GM23338 (cell line): ENCODE results near the gene FAM83B. TPM values are rescaled to one million over a fixed set of nuclear protein-coding genes. Genes with fewer than 3 reads are reported as not detected.

Experiments
- ATAC-seq: fragments of 200-7000 bp; cut with Tn5 transposase; 3 replicates; pipeline ENCODE4 v1.9.1; 2020
- DNase-seq: peaks from one replicate; pipeline ENCODE4 v3.0.0-alpha.2; 2015; ENCODE audit warnings: low spot score
- H2AFZ ChIP-seq: fragments of 200-600 bp; sonication (generic); 2 replicates; pipeline ENCODE4 v1.8.0; 2016; ENCODE audit warnings: antibody characterized with exemption, mild to moderate bottlenecking, moderate library complexity
- H3F3A ChIP-seq: fragments of 200-600 bp; sonication (generic); replicated peaks from 2 replicates; pipeline ENCODE4 v1.8.0; 2017; ENCODE audit warnings: antibody characterized with exemption, mixed run types, low read depth
- H3K27ac ChIP-seq: fragments of 200-600 bp; sonication (generic); 2 replicates; pipeline ENCODE4 v1.6.1; 2016; ENCODE audit warnings: low read depth
- H3K27me3 ChIP-seq: fragments of 200-600 bp; sonication (generic); 2 replicates; pipeline ENCODE4 v1.8.0; 2016; ENCODE audit warnings: mild to moderate bottlenecking, mixed run types, moderate library complexity; ENCODE audit not compliant: insufficient read depth
- H3K36me3 ChIP-seq: fragments of 200-600 bp; sonication (generic); 2 replicates; pipeline ENCODE4 v1.8.0; 2016; ENCODE audit warnings: mild to moderate bottlenecking; ENCODE audit not compliant: insufficient read depth
- H3K4me1 ChIP-seq: fragments of 200-600 bp; sonication (generic); 2 replicates; pipeline ENCODE4 v1.8.0; 2016; ENCODE audit warnings: mild to moderate bottlenecking, moderate library complexity; ENCODE audit not compliant: insufficient read depth
- H3K4me2 ChIP-seq: fragments of 200-600 bp; sonication (generic); 2 replicates; pipeline ENCODE4 v1.7.1; 2017; ENCODE audit warnings: mixed run types
- H3K4me3 ChIP-seq: fragments of 200-600 bp; sonication (generic); 2 replicates; pipeline ENCODE4 v1.6.1; 2016; ENCODE audit warnings: mixed run types
- H3K79me2 ChIP-seq: fragments of 200-600 bp; sonication (generic); replicated peaks from 2 replicates; pipeline ENCODE4 v1.8.0; 2017; ENCODE audit warnings: mild to moderate bottlenecking; ENCODE audit not compliant: insufficient read depth
- H3K9me2 ChIP-seq: fragments of 200-600 bp; sonication (generic); 2 replicates; pipeline ENCODE4 v1.8.0; 2017; ENCODE audit not compliant: insufficient read depth
- H4K20me1 ChIP-seq: fragments of 200-600 bp; sonication (generic); replicated peaks from 2 replicates; pipeline ENCODE4 v1.8.0; 2017; ENCODE audit warnings: mild to moderate bottlenecking; ENCODE audit not compliant: insufficient read depth
- H3K27ac Mint-ChIP-seq: 2 replicates; pipeline ENCODE4 v1.8.0; 2020; ENCODE audit warnings: inconsistent platforms, mild to moderate bottlenecking, moderate library complexity, mixed read lengths
- H3K27me3 Mint-ChIP-seq: 3 replicates; pipeline ENCODE4 v1.8.0; 2022; ENCODE audit warnings: low read depth, mild to moderate bottlenecking, moderate library complexity, mixed read lengths, inconsistent platforms; ENCODE audit not compliant: insufficient read depth, poor library complexity
- H3K36me3 Mint-ChIP-seq: 3 replicates; pipeline ENCODE4 v1.8.0; 2021; ENCODE audit warnings: low read depth, mild to moderate bottlenecking, inconsistent platforms, moderate library complexity, mixed read lengths
- H3K4me1 Mint-ChIP-seq: 3 replicates; pipeline ENCODE4 v1.8.0; 2020; ENCODE audit warnings: mild to moderate bottlenecking, inconsistent platforms, mixed read lengths
- H3K4me3 Mint-ChIP-seq: 3 replicates; pipeline ENCODE4 v1.8.0; 2021; ENCODE audit warnings: moderate library complexity, mild to moderate bottlenecking, inconsistent platforms, mixed read lengths
- H3K9me3 Mint-ChIP-seq: 3 replicates; pipeline ENCODE4 v1.8.0; 2020; ENCODE audit warnings: moderate library complexity, mild to moderate bottlenecking, inconsistent platforms, mixed read lengths
- CREB1 ChIP-seq: fragments of 250-450 bp; sonication (Bioruptor Pico); IDR thresholded peaks from 2 replicates; pipeline ENCODE4 v1.5.0; 2020; ENCODE audit warnings: low read depth, mild to moderate bottlenecking, moderate library complexity
- EZH2 ChIP-seq: fragments of 200-600 bp; sonication (generic); IDR thresholded peaks from one replicate; pipeline ENCODE4 v1.8.0; 2017; ENCODE audit warnings: antibody characterized with exemption, mild to moderate bottlenecking, low read depth; ENCODE audit not compliant: unreplicated experiment
- EZH2phosphoT487 ChIP-seq: fragments of 200-600 bp; sonication (generic); IDR thresholded peaks from one replicate; pipeline ENCODE4 v1.8.1; 2018; ENCODE audit warnings: antibody characterized with exemption; ENCODE audit not compliant: unreplicated experiment
- JUNB ChIP-seq: IDR thresholded peaks from one replicate; pipeline ENCODE4 v1.6.1; 2016; ENCODE audit warnings: antibody characterized with exemption; ENCODE audit not compliant: unreplicated experiment
- NANOG ChIP-seq: IDR thresholded peaks from 2 replicates; pipeline ENCODE4 v1.6.1; 2016; ENCODE audit warnings: antibody characterized with exemption, borderline replicate concordance
- POLR2AphosphoS5 ChIP-seq: IDR thresholded peaks from 2 replicates; pipeline ENCODE4 v1.6.1; 2016; ENCODE audit warnings: antibody characterized with exemption, low read depth
- STAT1 ChIP-seq: IDR thresholded peaks from one replicate; pipeline ENCODE4 v1.6.1; 2016; ENCODE audit warnings: antibody characterized with exemption; ENCODE audit not compliant: unreplicated experiment
- ZNF114 ChIP-seq: fragments of 250-450 bp; sonication (Bioruptor Pico); IDR thresholded peaks from 2 replicates; pipeline ENCODE4 v1.5.0; 2020; ENCODE audit warnings: mild to moderate bottlenecking, moderate library complexity
- ZNF331 ChIP-seq: fragments of 250-450 bp; sonication (Bioruptor Pico); IDR thresholded peaks from 2 replicates; pipeline ENCODE4 v1.5.0; 2020; ENCODE audit warnings: low read depth, mild to moderate bottlenecking, moderate library complexity
- polyA plus RNA-seq: library from polyadenylated mRNA; unstranded; fragments of >200 nt; fragmentation: Nextera tagmentation; extraction: Ambion mirVana; gene quantifications from 2 replicates; pipeline ENCODE4 v1.2.1, GENCODE V29; 2016
- total RNA-seq: library from RNA; depleted of rRNA; stranded (reverse); fragments of >200 nt; shearing (Covaris generic); gene quantifications from 2 replicates; pipeline ENCODE4 v1.2.3, GENCODE V29; 2014
- TF ChIP-seq, protein P1 (sequence below): fragments of 250-450 bp; sonication (Bioruptor Pico); IDR thresholded peaks from 2 replicates; pipeline ENCODE4 v1.5.0; 2020; ENCODE audit warnings: mild to moderate bottlenecking, moderate library complexity
- TF ChIP-seq, protein P2 (sequence below): IDR thresholded peaks from 2 replicates; pipeline ENCODE4 v1.6.1; 2016; ENCODE audit warnings: antibody characterized with exemption
- TF ChIP-seq, protein P3 (sequence below), 2 experiments: fragments of 200-600 bp in 1 of 2; sonication (generic) in 1 of 2; conservative IDR thresholded peaks; 2 replicates each; pipeline versions ENCODE4 v1.5.1 to v1.6.1; 2016 to 2017; ENCODE audit warnings: antibody characterized with exemption in 2 of 2, low read depth in 2 of 2, mild to moderate bottlenecking in 2 of 2, moderate library complexity in 1 of 2
- TF ChIP-seq, protein P4 (sequence below): IDR thresholded peaks from one replicate; pipeline ENCODE4 v1.6.1; 2018; ENCODE audit warnings: antibody characterized with exemption; ENCODE audit not compliant: unreplicated experiment

FAM83B gene
- total and polyA plus RNA-seq, 2 experiments from 2014 or later = 1.4 to 7.7 TPM

DNA sequence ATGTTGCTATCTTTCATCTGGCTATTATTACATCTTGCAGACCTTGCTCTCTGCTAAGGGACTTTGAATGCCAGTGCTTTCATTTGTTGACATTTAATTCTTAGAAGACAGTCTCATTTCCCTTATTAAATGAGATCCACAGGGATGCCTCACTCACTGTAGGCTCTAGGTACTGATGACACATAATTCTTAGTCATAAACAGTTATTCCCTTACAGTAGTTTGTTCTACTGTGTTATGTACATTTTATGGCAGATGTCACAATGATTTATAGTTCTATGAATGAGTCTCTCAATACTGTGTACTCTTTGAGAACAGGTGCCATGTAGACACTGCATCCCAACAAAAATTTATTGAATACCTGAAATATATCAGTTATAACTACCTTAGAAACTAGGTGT, 70.3 kb downstream of the FAM83B start:
- Histone ChIP-seq H3K27me3 (no peaks in the 10 kb centered on the region), H3K4me3 (no peak overlapping the region), H3K79me2 (no peaks in the 10 kb centered on the region), H4K20me1 (no peaks in the 10 kb centered on the region), H3K4me2 (no peak overlapping the region), H3K27ac (no peak overlapping the region), H3K4me1 (peaks cover 5% of the 10 kb centered on the region; the same call in 1 of the 2 replicates), H2AFZ (no peak overlapping the region), H3K36me3 (no peaks in the 10 kb centered on the region), H3F3A (no peaks in the 10 kb centered on the region), H3K9me2 (no peaks in the 10 kb centered on the region)
- no peak overlapping the region for H3K4me3 Mint-ChIP-seq
- no peak overlapping the region for H3K27ac Mint-ChIP-seq
- H3K36me3 Mint-ChIP-seq = no peaks in the 10 kb centered on the region
- H3K9me3 Mint-ChIP-seq = no peaks in the 10 kb centered on the region
- TF ChIP-seq NANOG (no peak), POLR2AphosphoS5 (no peak), CREB1 (no peak), ZNF114 (CRISPR knock-in tag) (no peak), JUNB (no peak), STAT1 (no peak), EZH2 (no peak), ZNF331 (CRISPR knock-in tag) (no peak), EZH2phosphoT487 (no peak)
- TF ChIP-seq, protein P1, sequence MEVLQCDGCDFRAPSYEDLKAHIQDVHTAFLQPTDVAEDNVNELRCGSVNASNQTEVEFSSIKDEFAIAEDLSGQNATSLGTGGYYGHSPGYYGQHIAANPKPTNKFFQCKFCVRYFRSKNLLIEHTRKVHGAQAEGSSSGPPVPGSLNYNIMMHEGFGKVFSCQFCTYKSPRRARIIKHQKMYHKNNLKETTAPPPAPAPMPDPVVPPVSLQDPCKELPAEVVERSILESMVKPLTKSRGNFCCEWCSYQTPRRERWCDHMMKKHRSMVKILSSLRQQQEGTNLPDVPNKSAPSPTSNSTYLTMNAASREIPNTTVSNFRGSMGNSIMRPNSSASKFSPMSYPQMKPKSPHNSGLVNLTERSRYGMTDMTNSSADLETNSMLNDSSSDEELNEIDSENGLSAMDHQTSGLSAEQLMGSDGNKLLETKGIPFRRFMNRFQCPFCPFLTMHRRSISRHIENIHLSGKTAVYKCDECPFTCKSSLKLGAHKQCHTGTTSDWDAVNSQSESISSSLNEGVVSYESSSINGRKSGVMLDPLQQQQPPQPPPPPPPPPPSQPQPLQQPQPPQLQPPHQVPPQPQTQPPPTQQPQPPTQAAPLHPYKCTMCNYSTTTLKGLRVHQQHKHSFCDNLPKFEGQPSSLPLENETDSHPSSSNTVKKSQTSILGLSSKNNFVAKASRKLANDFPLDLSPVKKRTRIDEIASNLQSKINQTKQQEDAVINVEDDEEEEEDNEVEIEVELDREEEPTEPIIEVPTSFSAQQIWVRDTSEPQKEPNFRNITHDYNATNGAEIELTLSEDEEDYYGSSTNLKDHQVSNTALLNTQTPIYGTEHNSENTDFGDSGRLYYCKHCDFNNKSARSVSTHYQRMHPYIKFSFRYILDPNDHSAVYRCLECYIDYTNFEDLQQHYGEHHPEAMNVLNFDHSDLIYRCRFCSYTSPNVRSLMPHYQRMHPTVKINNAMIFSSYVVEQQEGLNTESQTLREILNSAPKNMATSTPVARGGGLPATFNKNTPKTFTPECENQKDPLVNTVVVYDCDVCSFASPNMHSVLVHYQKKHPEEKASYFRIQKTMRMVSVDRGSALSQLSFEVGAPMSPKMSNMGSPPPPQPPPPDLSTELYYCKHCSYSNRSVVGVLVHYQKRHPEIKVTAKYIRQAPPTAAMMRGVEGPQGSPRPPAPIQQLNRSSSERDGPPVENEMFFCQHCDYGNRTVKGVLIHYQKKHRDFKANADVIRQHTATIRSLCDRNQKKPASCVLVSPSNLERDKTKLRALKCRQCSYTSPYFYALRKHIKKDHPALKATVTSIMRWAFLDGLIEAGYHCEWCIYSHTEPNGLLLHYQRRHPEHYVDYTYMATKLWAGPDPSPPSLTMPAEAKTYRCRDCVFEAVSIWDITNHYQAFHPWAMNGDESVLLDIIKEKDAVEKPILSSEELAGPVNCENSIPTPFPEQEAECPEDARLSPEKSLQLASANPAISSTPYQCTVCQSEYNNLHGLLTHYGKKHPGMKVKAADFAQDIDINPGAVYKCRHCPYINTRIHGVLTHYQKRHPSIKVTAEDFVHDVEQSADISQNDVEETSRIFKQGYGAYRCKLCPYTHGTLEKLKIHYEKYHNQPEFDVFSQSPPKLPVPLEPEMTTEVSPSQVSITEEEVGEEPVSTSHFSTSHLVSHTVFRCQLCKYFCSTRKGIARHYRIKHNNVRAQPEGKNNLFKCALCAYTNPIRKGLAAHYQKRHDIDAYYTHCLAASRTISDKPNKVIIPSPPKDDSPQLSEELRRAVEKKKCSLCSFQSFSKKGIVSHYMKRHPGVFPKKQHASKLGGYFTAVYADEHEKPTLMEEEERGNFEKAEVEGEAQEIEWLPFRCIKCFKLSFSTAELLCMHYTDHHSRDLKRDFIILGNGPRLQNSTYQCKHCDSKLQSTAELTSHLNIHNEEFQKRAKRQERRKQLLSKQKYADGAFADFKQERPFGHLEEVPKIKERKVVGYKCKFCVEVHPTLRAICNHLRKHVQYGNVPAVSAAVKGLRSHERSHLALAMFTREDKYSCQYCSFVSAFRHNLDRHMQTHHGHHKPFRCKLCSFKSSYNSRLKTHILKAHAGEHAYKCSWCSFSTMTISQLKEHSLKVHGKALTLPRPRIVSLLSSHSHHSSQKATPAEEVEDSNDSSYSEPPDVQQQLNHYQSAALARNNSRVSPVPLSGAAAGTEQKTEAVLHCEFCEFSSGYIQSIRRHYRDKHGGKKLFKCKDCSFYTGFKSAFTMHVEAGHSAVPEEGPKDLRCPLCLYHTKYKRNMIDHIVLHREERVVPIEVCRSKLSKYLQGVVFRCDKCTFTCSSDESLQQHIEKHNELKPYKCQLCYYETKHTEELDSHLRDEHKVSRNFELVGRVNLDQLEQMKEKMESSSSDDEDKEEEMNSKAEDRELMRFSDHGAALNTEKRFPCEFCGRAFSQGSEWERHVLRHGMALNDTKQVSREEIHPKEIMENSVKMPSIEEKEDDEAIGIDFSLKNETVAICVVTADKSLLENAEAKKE (CRISPR knock-in tag) = no peak
- TF ChIP-seq, protein P2, sequence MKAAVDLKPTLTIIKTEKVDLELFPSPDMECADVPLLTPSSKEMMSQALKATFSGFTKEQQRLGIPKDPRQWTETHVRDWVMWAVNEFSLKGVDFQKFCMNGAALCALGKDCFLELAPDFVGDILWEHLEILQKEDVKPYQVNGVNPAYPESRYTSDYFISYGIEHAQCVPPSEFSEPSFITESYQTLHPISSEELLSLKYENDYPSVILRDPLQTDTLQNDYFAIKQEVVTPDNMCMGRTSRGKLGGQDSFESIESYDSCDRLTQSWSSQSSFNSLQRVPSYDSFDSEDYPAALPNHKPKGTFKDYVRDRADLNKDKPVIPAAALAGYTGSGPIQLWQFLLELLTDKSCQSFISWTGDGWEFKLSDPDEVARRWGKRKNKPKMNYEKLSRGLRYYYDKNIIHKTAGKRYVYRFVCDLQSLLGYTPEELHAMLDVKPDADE = no peak
- TF ChIP-seq, protein P3, sequence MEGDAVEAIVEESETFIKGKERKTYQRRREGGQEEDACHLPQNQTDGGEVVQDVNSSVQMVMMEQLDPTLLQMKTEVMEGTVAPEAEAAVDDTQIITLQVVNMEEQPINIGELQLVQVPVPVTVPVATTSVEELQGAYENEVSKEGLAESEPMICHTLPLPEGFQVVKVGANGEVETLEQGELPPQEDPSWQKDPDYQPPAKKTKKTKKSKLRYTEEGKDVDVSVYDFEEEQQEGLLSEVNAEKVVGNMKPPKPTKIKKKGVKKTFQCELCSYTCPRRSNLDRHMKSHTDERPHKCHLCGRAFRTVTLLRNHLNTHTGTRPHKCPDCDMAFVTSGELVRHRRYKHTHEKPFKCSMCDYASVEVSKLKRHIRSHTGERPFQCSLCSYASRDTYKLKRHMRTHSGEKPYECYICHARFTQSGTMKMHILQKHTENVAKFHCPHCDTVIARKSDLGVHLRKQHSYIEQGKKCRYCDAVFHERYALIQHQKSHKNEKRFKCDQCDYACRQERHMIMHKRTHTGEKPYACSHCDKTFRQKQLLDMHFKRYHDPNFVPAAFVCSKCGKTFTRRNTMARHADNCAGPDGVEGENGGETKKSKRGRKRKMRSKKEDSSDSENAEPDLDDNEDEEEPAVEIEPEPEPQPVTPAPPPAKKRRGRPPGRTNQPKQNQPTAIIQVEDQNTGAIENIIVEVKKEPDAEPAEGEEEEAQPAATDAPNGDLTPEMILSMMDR (conservative IDR thresholded peaks at IDR 0.05; ENCODE audit: low read depth in 2 of 2) = no peak
- TF ChIP-seq, protein P4, sequence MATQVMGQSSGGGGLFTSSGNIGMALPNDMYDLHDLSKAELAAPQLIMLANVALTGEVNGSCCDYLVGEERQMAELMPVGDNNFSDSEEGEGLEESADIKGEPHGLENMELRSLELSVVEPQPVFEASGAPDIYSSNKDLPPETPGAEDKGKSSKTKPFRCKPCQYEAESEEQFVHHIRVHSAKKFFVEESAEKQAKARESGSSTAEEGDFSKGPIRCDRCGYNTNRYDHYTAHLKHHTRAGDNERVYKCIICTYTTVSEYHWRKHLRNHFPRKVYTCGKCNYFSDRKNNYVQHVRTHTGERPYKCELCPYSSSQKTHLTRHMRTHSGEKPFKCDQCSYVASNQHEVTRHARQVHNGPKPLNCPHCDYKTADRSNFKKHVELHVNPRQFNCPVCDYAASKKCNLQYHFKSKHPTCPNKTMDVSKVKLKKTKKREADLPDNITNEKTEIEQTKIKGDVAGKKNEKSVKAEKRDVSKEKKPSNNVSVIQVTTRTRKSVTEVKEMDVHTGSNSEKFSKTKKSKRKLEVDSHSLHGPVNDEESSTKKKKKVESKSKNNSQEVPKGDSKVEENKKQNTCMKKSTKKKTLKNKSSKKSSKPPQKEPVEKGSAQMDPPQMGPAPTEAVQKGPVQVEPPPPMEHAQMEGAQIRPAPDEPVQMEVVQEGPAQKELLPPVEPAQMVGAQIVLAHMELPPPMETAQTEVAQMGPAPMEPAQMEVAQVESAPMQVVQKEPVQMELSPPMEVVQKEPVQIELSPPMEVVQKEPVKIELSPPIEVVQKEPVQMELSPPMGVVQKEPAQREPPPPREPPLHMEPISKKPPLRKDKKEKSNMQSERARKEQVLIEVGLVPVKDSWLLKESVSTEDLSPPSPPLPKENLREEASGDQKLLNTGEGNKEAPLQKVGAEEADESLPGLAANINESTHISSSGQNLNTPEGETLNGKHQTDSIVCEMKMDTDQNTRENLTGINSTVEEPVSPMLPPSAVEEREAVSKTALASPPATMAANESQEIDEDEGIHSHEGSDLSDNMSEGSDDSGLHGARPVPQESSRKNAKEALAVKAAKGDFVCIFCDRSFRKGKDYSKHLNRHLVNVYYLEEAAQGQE = no peak
- ATAC-seq (no peak), DNase-seq (no peak)
- H3K27me3 Mint-ChIP-seq = no peaks in the 10 kb centered on the region
- peaks cover 14% of the 10 kb centered on the region; the same call in 2 of the 3 replicates for H3K4me1 Mint-ChIP-seq
